GM12878 (cell line): ENCODE data around the gene ACACA.

Experiments used
- GABPA ChIP-seq: IDR thresholded peaks from 2 replicates; pipeline ENCODE4 v1.6.1; 2014; ENCODE audit warnings: antibody characterized with exemption, low read depth, mild to moderate bottlenecking, inconsistent platforms
- JUND ChIP-seq: IDR thresholded peaks from 2 replicates; pipeline ENCODE4 v1.6.1; 2012; ENCODE audit warnings: low read depth, mild to moderate bottlenecking, low read length, improper control_type of control experiment, moderate library complexity
- KAT2A ChIP-seq: conservative IDR thresholded peaks from 2 replicates; pipeline ENCODE4 v1.6.1; 2011; ENCODE audit warnings: low read depth, low read length; ENCODE audit not compliant: control insufficient read depth
- KDM1A ChIP-seq: fragments of 200-600 bp; sonication (generic); IDR thresholded peaks from 2 replicates; pipeline ENCODE4 v1.6.1; 2016; ENCODE audit warnings: borderline replicate concordance
- RAD21 ChIP-seq: IDR thresholded peaks from 2 replicates; pipeline ENCODE4 v1.6.1; 2011; ENCODE audit warnings: mild to moderate bottlenecking, low read depth, low read length, moderate library complexity; ENCODE audit not compliant: insufficient read depth
- TF ChIP-seq, protein P1 (sequence below): IDR thresholded peaks from 2 replicates; pipeline ENCODE4 v1.6.1; 2012; ENCODE audit warnings: low read depth, low read length, improper control_type of control experiment
- TF ChIP-seq, protein P2 (sequence below), 3 experiments: IDR thresholded peaks in 2 of 3; conservative IDR thresholded peaks in 1 of 3; 2 replicates each; pipeline ENCODE4 v1.5.1; 2011; ENCODE audit warnings: low read depth in 3 of 3, low read length in 3 of 3, mild to moderate bottlenecking in 3 of 3, control low read depth in 2 of 3, moderate library complexity in 2 of 3, inconsistent platforms in 1 of 3, mixed read lengths in 1 of 3; ENCODE audit not compliant: control insufficient read depth in 2 of 3, insufficient read depth in 1 of 3; ENCODE audit errors: extremely low read depth in 1 of 3

DNA sequence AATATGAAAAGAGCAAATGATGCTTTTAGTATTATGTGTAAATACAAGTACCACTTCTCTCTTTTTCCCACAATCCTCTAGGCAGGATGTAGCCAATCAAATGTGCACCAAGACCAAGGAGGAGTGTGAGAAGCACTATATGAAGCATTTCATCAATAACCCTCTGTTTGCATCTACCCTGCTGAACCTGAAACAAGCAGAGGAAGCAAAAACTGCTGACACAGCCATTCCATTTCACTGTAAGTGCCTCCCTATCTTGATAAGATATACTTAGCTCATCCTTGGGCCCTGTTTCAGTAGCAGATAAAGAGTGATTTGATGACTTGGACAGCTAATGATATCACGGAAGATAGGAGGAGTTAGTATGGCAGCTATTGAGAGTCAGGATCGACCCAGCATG lies 33.8 kb upstream of the ACACA start:
- TF ChIP-seq, protein P1, sequence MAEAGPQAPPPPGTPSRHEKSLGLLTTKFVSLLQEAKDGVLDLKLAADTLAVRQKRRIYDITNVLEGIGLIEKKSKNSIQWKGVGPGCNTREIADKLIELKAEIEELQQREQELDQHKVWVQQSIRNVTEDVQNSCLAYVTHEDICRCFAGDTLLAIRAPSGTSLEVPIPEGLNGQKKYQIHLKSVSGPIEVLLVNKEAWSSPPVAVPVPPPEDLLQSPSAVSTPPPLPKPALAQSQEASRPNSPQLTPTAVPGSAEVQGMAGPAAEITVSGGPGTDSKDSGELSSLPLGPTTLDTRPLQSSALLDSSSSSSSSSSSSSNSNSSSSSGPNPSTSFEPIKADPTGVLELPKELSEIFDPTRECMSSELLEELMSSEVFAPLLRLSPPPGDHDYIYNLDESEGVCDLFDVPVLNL, result no peak
- TF ChIP-seq, protein P2, sequence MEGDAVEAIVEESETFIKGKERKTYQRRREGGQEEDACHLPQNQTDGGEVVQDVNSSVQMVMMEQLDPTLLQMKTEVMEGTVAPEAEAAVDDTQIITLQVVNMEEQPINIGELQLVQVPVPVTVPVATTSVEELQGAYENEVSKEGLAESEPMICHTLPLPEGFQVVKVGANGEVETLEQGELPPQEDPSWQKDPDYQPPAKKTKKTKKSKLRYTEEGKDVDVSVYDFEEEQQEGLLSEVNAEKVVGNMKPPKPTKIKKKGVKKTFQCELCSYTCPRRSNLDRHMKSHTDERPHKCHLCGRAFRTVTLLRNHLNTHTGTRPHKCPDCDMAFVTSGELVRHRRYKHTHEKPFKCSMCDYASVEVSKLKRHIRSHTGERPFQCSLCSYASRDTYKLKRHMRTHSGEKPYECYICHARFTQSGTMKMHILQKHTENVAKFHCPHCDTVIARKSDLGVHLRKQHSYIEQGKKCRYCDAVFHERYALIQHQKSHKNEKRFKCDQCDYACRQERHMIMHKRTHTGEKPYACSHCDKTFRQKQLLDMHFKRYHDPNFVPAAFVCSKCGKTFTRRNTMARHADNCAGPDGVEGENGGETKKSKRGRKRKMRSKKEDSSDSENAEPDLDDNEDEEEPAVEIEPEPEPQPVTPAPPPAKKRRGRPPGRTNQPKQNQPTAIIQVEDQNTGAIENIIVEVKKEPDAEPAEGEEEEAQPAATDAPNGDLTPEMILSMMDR (IDR thresholded peaks at IDR 0.05 in 2 of 3, conservative IDR thresholded peaks at IDR 0.05 in 1 of 3; ENCODE audit: control insufficient read depth in 2 of 3, extremely low read depth in 1 of 3, insufficient read depth in 1 of 3, low read depth in 3 of 3, low read length in 3 of 3), result no peak
- TF ChIP-seq KDM1A, result no peak
- TF ChIP-seq KAT2A, result no peak
- TF ChIP-seq GABPA, result no peak
- no peak for TF ChIP-seq JUND
- TF ChIP-seq RAD21, result no peak
